K562 (cell line): ENCODE measurements around the gene CLK4. TPM values are rescaled to one million over a fixed set of nuclear protein-coding genes. Genes with fewer than 3 reads are reported as not detected.

Experiments used
- CBX2 ChIP-seq: fragments of 200-600 bp; sonication (generic); IDR thresholded peaks from one replicate; pipeline ENCODE4 v1.6.1; 2012; ENCODE audit warnings: mild to moderate bottlenecking, low read length, inconsistent platforms; ENCODE audit not compliant: insufficient read depth, poor library complexity, severe bottlenecking
- GTF2E2 ChIP-seq: fragments of 200-800 bp; sonication (Bioruptor generic); IDR thresholded peaks from 2 replicates; pipeline ENCODE4 v1.6.1; 2016; ENCODE audit warnings: missing genetic modification characterization, missing compliant biosample characterization
- HLTF ChIP-seq: fragments of 450-650 bp; IDR thresholded peaks from 2 replicates; pipeline ENCODE4 v1.6.1; 2016
- HMBOX1 ChIP-seq: sonication (generic); IDR thresholded peaks from 2 replicates; pipeline ENCODE4 v1.6.1; 2016
- HMGN3 ChIP-seq: IDR thresholded peaks from 2 replicates; pipeline ENCODE4 v1.6.1; 2011; ENCODE audit warnings: borderline replicate concordance, low read depth, mild to moderate bottlenecking, mixed read lengths, low read length; ENCODE audit not compliant: insufficient read length; ENCODE audit errors: extremely low read depth
- KDM5B ChIP-seq: fragments of 200-600 bp; sonication (generic); IDR thresholded peaks from 2 replicates; pipeline ENCODE4 v1.6.1; 2012; ENCODE audit warnings: low read depth, mild to moderate bottlenecking, moderate library complexity, low read length, control low read depth, inconsistent platforms; ENCODE audit not compliant: insufficient replicate concordance
- MCM7 ChIP-seq, 2 experiments: fragments of 450-650 bp; IDR thresholded peaks; 2 replicates each; pipeline ENCODE4 v1.6.1; 2016 to 2018
- NCOA1 ChIP-seq: fragments of 450-650 bp; IDR thresholded peaks from 2 replicates; pipeline ENCODE4 v1.6.1; 2016; ENCODE audit warnings: low read depth
- OTX1 ChIP-seq: fragments of 450-650 bp; formaldehyde crosslinking; IDR thresholded peaks from 2 replicates; pipeline ENCODE4 v1.4.0; 2022; ENCODE audit warnings: mild to moderate bottlenecking
- RAD21 ChIP-seq, 2 experiments: fragments of 250-450 bp in 1 of 2; fragments of 450-650 bp in 1 of 2; sonication (Bioruptor Pico) in 1 of 2; formaldehyde crosslinking in 1 of 2; IDR thresholded peaks in 1 of 2; conservative IDR thresholded peaks in 1 of 2; 2 replicates each; pipeline versions ENCODE4 v1.4.0 to v1.8.0; 2020 to 2022; ENCODE audit warnings: mild to moderate bottlenecking in 2 of 2, moderate library complexity in 1 of 2
- TRIM28 ChIP-seq: fragments of 450-650 bp; IDR thresholded peaks from 2 replicates; pipeline ENCODE4 v1.6.1; 2017
- ZC3H8 ChIP-seq: fragments of 450-650 bp; IDR thresholded peaks from 2 replicates; pipeline ENCODE4 v1.6.1; 2017
- ZNF407 ChIP-seq: fragments of 450-650 bp; IDR thresholded peaks from 2 replicates; pipeline ENCODE4 v1.6.1; 2016; ENCODE audit warnings: low read depth
- ZNF589 ChIP-seq: fragments of 200-800 bp; sonication (Bioruptor generic); IDR thresholded peaks from 2 replicates; pipeline ENCODE4 v1.6.1; 2016; ENCODE audit warnings: low read depth, missing genetic modification characterization, missing compliant biosample characterization
- ZNF639 ChIP-seq, 2 experiments: fragments of 200-800 bp in 1 of 2; sonication (Bioruptor generic) in 1 of 2; sonication (generic) in 1 of 2; formaldehyde crosslinking in 1 of 2; IDR thresholded peaks in 1 of 2; conservative IDR thresholded peaks in 1 of 2; 2 replicates each; pipeline versions ENCODE4 v1.5.0 to v1.6.1; 2016 to 2020; ENCODE audit warnings: missing compliant biosample characterization in 1 of 2, missing genetic modification characterization in 1 of 2, missing genetic modification reagents in 1 of 2
- polyA plus RNA-seq, 8 experiments: library from polyadenylated mRNA; depleted of rRNA in 4 of 8; stranded (reverse) in 5 of 8; unstranded in 3 of 8; fragments of >200 nt; fragmentation: Nextera tagmentation in 2 of 8; fragmentation: Illumina TruSeq in 1 of 8; extraction: Ambion mirVana in 2 of 8; extraction: Trizol in 1 of 8; gene quantifications; 2 replicates each; pipeline versions ENCODE4 v1.2.1 to v1.2.3, GENCODE V29; 2011 to 2014; ENCODE audit warnings: inconsistent platforms in 1 of 8, missing spikeins in 1 of 8
- total RNA-seq, 7 experiments: library from RNA; depleted of rRNA in 6 of 7; stranded (reverse); fragments of >200 nt in 6 of 7; fragmentation: Illumina TruSeq in 2 of 7; extraction: Trizol in 2 of 7; gene quantifications; 2 replicates each; pipeline versions ENCODE4 v1.2.1 to v1.2.3, GENCODE V29; 2011 to 2021; ENCODE audit warnings: low replicate concordance in 1 of 7

The CLK4 gene
- total and polyA plus RNA-seq, 9 of the 15 experiments (the other 6 are each of a cell fraction or from before 2014, with no cell fraction given): 10.5 to 23.1 (median 13.9) TPM

GRCh38 chr5:178555771-178556211 is 71.1 kb downstream of the CLK4 start (continued):
- TF ChIP-seq ZNF407 (no peak), NCOA1 (no peak), RAD21 (CRISPR knock-in tag; conservative IDR thresholded peaks at IDR 0.05 in 1 of 2, IDR thresholded peaks at IDR 0.05 in 1 of 2) (no peak), ZNF639 (CRISPR knock-in tag; conservative IDR thresholded peaks at IDR 0.05 in 1 of 2, IDR thresholded peaks at IDR 0.05 in 1 of 2) (no peak), OTX1 (CRISPR knock-in tag) (no peak), TRIM28 (no peak), ZNF589 (CRISPR knock-in tag) (no peak), MCM7 (IDR thresholded peaks at IDR 0.05) (no peak), ZC3H8 (no peak), CBX2 (no peak), GTF2E2 (tag) (no peak), HLTF (no peak), HMBOX1 (no peak), KDM5B (no peak), HMGN3 (no peak)
